ENCODE results near the gene ZXDC. TPM values are rescaled to one million over a fixed set of nuclear protein-coding genes. Genes with fewer than 3 reads are reported as not detected.

Gene ZXDC
- total and polyA plus RNA-seq, 9 of the 15 experiments (the other 6 are each of a cell fraction or from before 2014, with no cell fraction given), result 0.59 to 13.4 (median 7.3) TPM

- TF ChIP-seq MGA (IDR thresholded peaks at IDR 0.05) (peak; percentile 36), BHLHE40 (IDR thresholded peaks at IDR 0.05; ENCODE audit: low read length) (peak; percentile 80), ZNF347 (CRISPR knock-in tag; IDR thresholded peaks at IDR 0.05; ENCODE audit: low read depth) (no peak), TAF7 (tag; IDR thresholded peaks at IDR 0.05) (no peak), ZEB2 (IDR thresholded peaks at IDR 0.05) (0 out of 2 replicates have a peak, but pooled peaks have one; percentile 21)
Measured at GRCh38 chr3:126476166-126477060, 722 bp upstream of the ZXDC start (continued).
